PC-3 (cell line): ENCODE data around the gene PRSS27. TPM values are rescaled to one million over a fixed set of nuclear protein-coding genes. Genes with fewer than 3 reads are reported as not detected.

ENCODE experiments used
- ATAC-seq: fragments of 200-7000 bp; cut with Tn5 transposase; 2 replicates; pipeline ENCODE4 v1.9.1; 2020; ENCODE audit warnings: mild to moderate bottlenecking, moderate library complexity
- BruUV-seq: library from RNA; stranded (reverse); fragments of 400-500 nt; replicated peaks from 2 replicates; lab custom pipeline; 2021; lab: Mats Ljungman, UMichigan
- CTCF ChIA-PET: fragments of 300-600 bp; sonication (Branson Sonifier 250); formaldehyde crosslinking; loops from one replicate; lab custom pipeline; 2022; ENCODE audit warnings: antibody characterized with exemption; lab: Charles Lee
- POLR2A ChIA-PET: fragments of 300-600 bp; sonication (Branson Sonifier 250); formaldehyde crosslinking; loops from one replicate; lab custom pipeline; 2022; ENCODE audit warnings: antibody characterized with exemption; ENCODE audit not compliant: unreplicated experiment; lab: Charles Lee
- DNase-seq: peaks from one replicate; pipeline ENCODE4 v3.0.0-alpha.2; 2015
- H2AFZ ChIP-seq: fragments of 300-600 bp; sonication (generic); 2 replicates; pipeline ENCODE4 v1.6.0; 2016; ENCODE audit warnings: antibody characterized with exemption, low read length
- H3F3A ChIP-seq: fragments of 300-600 bp; sonication (generic); one replicate; pipeline ENCODE4 v1.6.0; 2017; ENCODE audit warnings: antibody characterized with exemption, low read length, control low read depth, mild to moderate bottlenecking; ENCODE audit not compliant: unreplicated experiment
- H3K27ac ChIP-seq: fragments of 300-600 bp; sonication (generic); 2 replicates; pipeline ENCODE4 v1.5.1; 2016; ENCODE audit warnings: mild to moderate bottlenecking, low read length
- H3K27me3 ChIP-seq: fragments of 300-600 bp; sonication (generic); 2 replicates; pipeline ENCODE4 v1.6.1; 2016; ENCODE audit warnings: low read length, mixed read lengths
- H3K36me3 ChIP-seq: fragments of 300-600 bp; sonication (generic); 2 replicates; pipeline ENCODE4 v1.6.1; 2016; ENCODE audit warnings: low read depth, mixed run types, low read length, mixed read lengths
- H3K4me1 ChIP-seq: fragments of 300-600 bp; sonication (generic); 2 replicates; pipeline ENCODE4 v1.5.1; 2016; ENCODE audit warnings: low read length; ENCODE audit not compliant: insufficient read depth
- H3K4me2 ChIP-seq: fragments of 300-600 bp; sonication (generic); 2 replicates; pipeline ENCODE4 v1.6.0; 2016; ENCODE audit warnings: low read length
- H3K4me3 ChIP-seq: fragments of 300-600 bp; sonication (generic); 2 replicates; pipeline ENCODE4 v1.5.1; 2016; ENCODE audit warnings: mild to moderate bottlenecking, low read length, mixed read lengths
- H3K79me2 ChIP-seq: fragments of 300-600 bp; sonication (generic); 2 replicates; pipeline ENCODE4 v1.6.1; 2017; ENCODE audit warnings: low read length, mixed read lengths
- H3K9ac ChIP-seq: fragments of 300-600 bp; sonication (generic); 2 replicates; pipeline ENCODE4 v1.6.0; 2016; ENCODE audit warnings: mild to moderate bottlenecking, low read length
- H3K9me2 ChIP-seq: fragments of 300-600 bp; sonication (generic); replicated peaks from 2 replicates; pipeline ENCODE4 v1.6.1; 2016; ENCODE audit warnings: mixed run types, low read length, mixed read lengths
- H3K9me3 ChIP-seq: fragments of 300-600 bp; sonication (generic); 2 replicates; pipeline ENCODE4 v1.6.1; 2016; ENCODE audit warnings: low read length, mixed read lengths
- H4K20me1 ChIP-seq: fragments of 300-600 bp; sonication (generic); 2 replicates; pipeline ENCODE4 v1.6.1; 2016; ENCODE audit warnings: low read length, mixed read lengths
- CTCF ChIP-seq: fragments of 300-600 bp; sonication (generic); conservative IDR thresholded peaks from 2 replicates; pipeline ENCODE4 v1.5.1; 2017; ENCODE audit warnings: antibody characterized with exemption, low read depth, mild to moderate bottlenecking, low read length
- EZH2 ChIP-seq: fragments of 300-600 bp; sonication (generic); IDR thresholded peaks from one replicate; pipeline ENCODE4 v1.6.1; 2017; ENCODE audit warnings: antibody characterized with exemption, mild to moderate bottlenecking, low read length; ENCODE audit not compliant: unreplicated experiment
- EZH2phosphoT487 ChIP-seq: fragments of 300-600 bp; sonication (generic); IDR thresholded peaks from 2 replicates; pipeline ENCODE4 v1.6.1; 2018; ENCODE audit warnings: mild to moderate bottlenecking, antibody characterized with exemption, low read length, borderline replicate concordance
- intact Hi-C: fragments of 100-400 bp; cut with micrococcal nuclease; formaldehyde crosslinking; loops from 2 replicates; pipeline ENCODE4 v1.9.0; 2023
- total RNA-seq: library from RNA; depleted of rRNA; stranded (reverse); fragments of >200 nt; gene quantifications from 2 replicates; pipeline ENCODE4 v1.2.3, GENCODE V29; 2014

Gene PRSS27
- total RNA-seq, 1 experiment from 2014 or later, result 1.2 TPM

GRCh38 chr16:2734844-2735515 lies 15.0 kb upstream of the PRSS27 start:
- CTCF ChIA-PET, result no interaction called here
- DNase-seq, result no peak
- Histone ChIP-seq H3K36me3 (no peaks in the 10 kb centered on the region), H3K9me3 (no peaks in the 10 kb centered on the region), H2AFZ (no peak overlapping the region), H3K4me2 (no peak overlapping the region), H3F3A (no peaks in the 10 kb centered on the region), H3K27ac (no peak overlapping the region), H3K79me2 (no peaks in the 10 kb centered on the region), H3K4me1 (no peaks in the 10 kb centered on the region), H3K9me2 (no peaks in the 10 kb centered on the region), H3K4me3 (no peak overlapping the region), H3K27me3 (no peaks in the 10 kb centered on the region), H3K9ac (no peak overlapping the region), H4K20me1 (no peaks in the 10 kb centered on the region)
- ATAC-seq, result no peak
- no TSS peak for BruUV-seq
- TF ChIP-seq CTCF, result no peak
- TF ChIP-seq EZH2, result no peak
- no peak for TF ChIP-seq EZH2phosphoT487
- POLR2A ChIA-PET, result no interaction called here
- intact Hi-C loops, result no loop called here

- POLR2A ChIA-PET, result no interaction called here
- no peaks in the 10 kb centered on the region for H3K9me2 ChIP-seq
- no peaks in the 10 kb centered on the region for H3F3A ChIP-seq
- no peak overlapping the region for H2AFZ ChIP-seq
- H3K9me3 ChIP-seq, result no peaks in the 10 kb centered on the region
- no peak overlapping the region for H3K4me2 ChIP-seq
- H4K20me1 ChIP-seq, result no peaks in the 10 kb centered on the region
- CTCF ChIA-PET, result no interaction called here
- no peaks in the 10 kb centered on the region for H3K27me3 ChIP-seq
- intact Hi-C loops, result no loop called here
- no peak overlapping the region for H3K27ac ChIP-seq
- ATAC-seq (no peak), DNase-seq (no peak)
- no TSS peak for BruUV-seq
- TF ChIP-seq CTCF, result no peak
- no peak for TF ChIP-seq EZH2phosphoT487
- no peak for TF ChIP-seq EZH2
- H3K4me1 ChIP-seq, result no peaks in the 10 kb centered on the region
- H3K36me3 ChIP-seq, result no peaks in the 10 kb centered on the region
- H3K79me2 ChIP-seq, result no peaks in the 10 kb centered on the region
- H3K4me3 ChIP-seq, result no peak overlapping the region
- no peak overlapping the region for H3K9ac ChIP-seq
Measured at GRCh38 chr16:2728034-2728433, 8.0 kb upstream of the PRSS27 start.

GRCh38 chr16:2726923-2727322 lies 6.9 kb upstream of the PRSS27 start:
- H3K9me2 ChIP-seq, result no peaks in the 10 kb centered on the region
- H3K27ac ChIP-seq, result no peak overlapping the region
- no peaks in the 10 kb centered on the region for H4K20me1 ChIP-seq
- DNase-seq, result no peak
- H3K4me1 ChIP-seq, result no peaks in the 10 kb centered on the region
- no peak for ATAC-seq
- ChIA-PET POLR2A (no interaction called here), CTCF (interaction anchor here (0.6 kb wide), 1 partner anchor 293 kb away, joined by 3 read pairs; the partner anchor contains the start of gene TNFRSF12A)
- TF ChIP-seq CTCF (no peak), EZH2phosphoT487 (no peak), EZH2 (no peak)
- H3K9me3 ChIP-seq, result no peaks in the 10 kb centered on the region
- H3F3A ChIP-seq, result no peaks in the 10 kb centered on the region
- no peaks in the 10 kb centered on the region for H3K36me3 ChIP-seq
- H3K9ac ChIP-seq, result no peak overlapping the region
- no peak overlapping the region for H3K4me3 ChIP-seq
- no peak overlapping the region for H2AFZ ChIP-seq
- BruUV-seq, result no TSS peak
- no peaks in the 10 kb centered on the region for H3K79me2 ChIP-seq
- no peaks in the 10 kb centered on the region for H3K27me3 ChIP-seq
- intact Hi-C loops, result no loop called here
- no peak overlapping the region for H3K4me2 ChIP-seq
